ENCODE results near the gene ASTL. TPM values are rescaled to one million over a fixed set of nuclear protein-coding genes. Genes with fewer than 3 reads are reported as not detected.

The ASTL gene
- total RNA-seq, 1 donor from 2014 or later = not detected

GRCh38 chr2:96174251-96175144 is 36.2 kb upstream of the ASTL start:
- Histone ChIP-seq H3K27ac (ENCODE audit: low read depth, low read length) (no peak overlapping the region), H3K9me3 (ENCODE audit: control insufficient read depth in 3 of 3, low read length in 3 of 3) (no peaks in the 10 kb centered on the region), H3K27me3 (ENCODE audit: control insufficient read depth in 3 of 3, insufficient read depth in 3 of 3, low read length in 3 of 3) (no peaks in the 10 kb centered on the region), H3K4me3 (ENCODE audit: low read length in 3 of 3) (no peak overlapping the region), H3K4me1 (ENCODE audit: control insufficient read depth in 3 of 3, insufficient read depth in 3 of 3, low read length in 3 of 3) (peaks cover 0 to 17% (median 15%) of the 10 kb centered on the region in 3 donors), H3K9ac (ENCODE audit: low read depth in 1 of 3, low read length in 3 of 3) (peak overlapping the region in 1 of 3 donors; percentile 25), H3K36me3 (ENCODE audit: control insufficient read depth in 3 of 3, insufficient read depth in 3 of 3, low read length in 3 of 3) (no peaks in the 10 kb centered on the region)

GRCh38 chr2:96171831-96172230 is 33.5 kb upstream of the ASTL start:
- Histone ChIP-seq H3K36me3 (ENCODE audit: control insufficient read depth in 3 of 3, insufficient read depth in 3 of 3, low read length in 3 of 3) (no peaks in the 10 kb centered on the region), H3K9me3 (ENCODE audit: control insufficient read depth in 3 of 3, low read length in 3 of 3) (no peaks in the 10 kb centered on the region), H3K4me1 (ENCODE audit: control insufficient read depth in 3 of 3, insufficient read depth in 3 of 3, low read length in 3 of 3) (peaks cover 0 to 17% (median 15%) of the 10 kb centered on the region in 3 donors), H3K27ac (ENCODE audit: low read depth, low read length) (no peak overlapping the region), H3K27me3 (ENCODE audit: control insufficient read depth in 3 of 3, insufficient read depth in 3 of 3, low read length in 3 of 3) (no peaks in the 10 kb centered on the region), H3K4me3 (ENCODE audit: low read length in 3 of 3) (no peak overlapping the region), H3K9ac (ENCODE audit: low read depth in 1 of 3, low read length in 3 of 3) (no peak overlapping the region)

GRCh38 chr2:96170626-96171025 is 32.3 kb upstream of the ASTL start:
- H3K9me3 ChIP-seq (ENCODE audit: control insufficient read depth in 3 of 3, low read length in 3 of 3) = no peaks in the 10 kb centered on the region
- H3K36me3 ChIP-seq (ENCODE audit: control insufficient read depth in 3 of 3, insufficient read depth in 3 of 3, low read length in 3 of 3) = no peaks in the 10 kb centered on the region
- no peak overlapping the region for H3K4me3 ChIP-seq (ENCODE audit: low read length in 3 of 3)
- peaks cover 0 to 10% (median 7%) of the 10 kb centered on the region in 3 donors for H3K4me1 ChIP-seq (ENCODE audit: control insufficient read depth in 3 of 3, insufficient read depth in 3 of 3, low read length in 3 of 3)
- no peak overlapping the region for H3K27ac ChIP-seq (ENCODE audit: low read depth, low read length)
- no peak overlapping the region for H3K9ac ChIP-seq (ENCODE audit: low read depth in 1 of 3, low read length in 3 of 3)
- H3K27me3 ChIP-seq (ENCODE audit: control insufficient read depth in 3 of 3, insufficient read depth in 3 of 3, low read length in 3 of 3) = no peaks in the 10 kb centered on the region

DNA sequence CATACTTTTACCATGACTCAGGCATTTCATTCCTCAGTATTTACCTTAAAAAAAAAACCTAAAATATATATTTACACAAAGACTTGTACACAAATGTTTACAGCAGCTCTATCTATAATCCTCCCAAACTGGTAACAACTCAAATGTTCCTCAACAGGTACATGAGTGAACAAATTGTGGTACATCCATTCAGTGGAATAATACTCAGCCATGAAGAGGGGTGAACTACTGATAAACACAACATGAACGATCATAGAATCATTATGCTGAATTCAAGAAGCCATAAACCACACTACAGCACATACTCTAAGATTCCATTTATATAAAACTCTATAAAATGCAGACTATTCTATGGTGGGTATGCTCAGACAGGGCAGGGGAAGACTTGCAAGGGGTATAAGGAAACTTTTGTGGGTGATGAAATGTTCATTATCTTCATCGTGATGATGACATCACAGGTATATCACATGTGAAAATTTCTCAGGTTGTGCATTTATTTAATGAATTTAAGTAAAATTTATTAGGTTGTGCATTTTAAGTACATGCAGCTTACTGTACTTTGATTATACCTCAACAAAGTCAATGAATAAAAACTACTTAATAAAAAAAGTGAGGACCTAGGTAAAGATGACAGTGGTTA is 31.7 kb upstream of the ASTL start:
- no peaks in the 10 kb centered on the region for H3K27me3 ChIP-seq (ENCODE audit: control insufficient read depth in 3 of 3, insufficient read depth in 3 of 3, low read length in 3 of 3)
- H3K9ac ChIP-seq (ENCODE audit: low read depth in 1 of 3, low read length in 3 of 3) = no peak overlapping the region
- peaks cover 0 to 10% (median 7%) of the 10 kb centered on the region in 3 donors for H3K4me1 ChIP-seq (ENCODE audit: control insufficient read depth in 3 of 3, insufficient read depth in 3 of 3, low read length in 3 of 3)
- no peaks in the 10 kb centered on the region for H3K9me3 ChIP-seq (ENCODE audit: control insufficient read depth in 3 of 3, low read length in 3 of 3)
- no peak overlapping the region for H3K27ac ChIP-seq (ENCODE audit: low read depth, low read length)
- H3K4me3 ChIP-seq (ENCODE audit: low read length in 3 of 3) = no peak overlapping the region
- H3K36me3 ChIP-seq (ENCODE audit: control insufficient read depth in 3 of 3, insufficient read depth in 3 of 3, low read length in 3 of 3) = no peaks in the 10 kb centered on the region

DNA sequence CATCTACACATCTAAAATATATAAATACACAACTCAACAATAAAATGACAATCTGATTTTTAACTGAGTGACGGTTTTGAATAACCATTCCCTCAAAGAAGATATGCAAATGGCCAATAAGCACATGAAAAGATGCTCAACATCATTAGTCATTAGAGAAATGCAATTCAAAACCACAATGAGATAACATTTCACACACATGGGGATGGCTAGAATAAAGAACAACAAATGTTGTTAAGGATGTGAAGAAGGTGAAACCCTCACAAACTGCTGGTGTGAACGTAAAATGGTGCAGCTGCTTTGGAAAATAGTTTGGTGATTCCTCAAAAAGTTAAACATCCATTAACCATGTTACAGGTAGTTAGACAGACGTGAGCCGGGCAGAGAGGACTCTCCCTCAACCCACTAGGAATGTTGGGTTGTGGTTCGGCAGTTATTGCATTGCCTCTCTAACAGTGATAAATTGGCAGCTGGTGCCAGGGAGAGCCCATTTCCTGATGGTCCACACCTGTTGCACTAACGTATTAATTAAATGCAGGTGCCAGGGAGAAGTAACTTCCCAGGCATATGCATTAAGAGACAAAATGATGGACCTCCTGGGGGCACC is 29.2 kb upstream of the ASTL start:
- Histone ChIP-seq H3K9me3 (ENCODE audit: control insufficient read depth in 3 of 3, low read length in 3 of 3) (no peaks in the 10 kb centered on the region), H3K27ac (ENCODE audit: low read depth, low read length) (no peak overlapping the region), H3K27me3 (ENCODE audit: control insufficient read depth in 3 of 3, insufficient read depth in 3 of 3, low read length in 3 of 3) (no peaks in the 10 kb centered on the region), H3K4me1 (ENCODE audit: control insufficient read depth in 3 of 3, insufficient read depth in 3 of 3, low read length in 3 of 3) (no peaks in the 10 kb centered on the region), H3K4me3 (ENCODE audit: low read length in 3 of 3) (no peak overlapping the region), H3K36me3 (ENCODE audit: control insufficient read depth in 3 of 3, insufficient read depth in 3 of 3, low read length in 3 of 3) (no peaks in the 10 kb centered on the region), H3K9ac (ENCODE audit: low read depth in 1 of 3, low read length in 3 of 3) (no peak overlapping the region)

- Histone ChIP-seq H3K27me3 (ENCODE audit: control insufficient read depth in 3 of 3, insufficient read depth in 3 of 3, low read length in 3 of 3) (no peaks in the 10 kb centered on the region), H3K9ac (ENCODE audit: low read depth in 1 of 3, low read length in 3 of 3) (no peak overlapping the region), H3K36me3 (ENCODE audit: control insufficient read depth in 3 of 3, insufficient read depth in 3 of 3, low read length in 3 of 3) (no peaks in the 10 kb centered on the region), H3K4me3 (ENCODE audit: low read length in 3 of 3) (no peak overlapping the region), H3K4me1 (ENCODE audit: control insufficient read depth in 3 of 3, insufficient read depth in 3 of 3, low read length in 3 of 3) (no peaks in the 10 kb centered on the region), H3K9me3 (ENCODE audit: control insufficient read depth in 3 of 3, low read length in 3 of 3) (no peaks in the 10 kb centered on the region), H3K27ac (ENCODE audit: low read depth, low read length) (no peak overlapping the region)
These were observed 26.3 kb upstream of the ASTL start for GRCh38 chr2:96164459-96165184.

DNA sequence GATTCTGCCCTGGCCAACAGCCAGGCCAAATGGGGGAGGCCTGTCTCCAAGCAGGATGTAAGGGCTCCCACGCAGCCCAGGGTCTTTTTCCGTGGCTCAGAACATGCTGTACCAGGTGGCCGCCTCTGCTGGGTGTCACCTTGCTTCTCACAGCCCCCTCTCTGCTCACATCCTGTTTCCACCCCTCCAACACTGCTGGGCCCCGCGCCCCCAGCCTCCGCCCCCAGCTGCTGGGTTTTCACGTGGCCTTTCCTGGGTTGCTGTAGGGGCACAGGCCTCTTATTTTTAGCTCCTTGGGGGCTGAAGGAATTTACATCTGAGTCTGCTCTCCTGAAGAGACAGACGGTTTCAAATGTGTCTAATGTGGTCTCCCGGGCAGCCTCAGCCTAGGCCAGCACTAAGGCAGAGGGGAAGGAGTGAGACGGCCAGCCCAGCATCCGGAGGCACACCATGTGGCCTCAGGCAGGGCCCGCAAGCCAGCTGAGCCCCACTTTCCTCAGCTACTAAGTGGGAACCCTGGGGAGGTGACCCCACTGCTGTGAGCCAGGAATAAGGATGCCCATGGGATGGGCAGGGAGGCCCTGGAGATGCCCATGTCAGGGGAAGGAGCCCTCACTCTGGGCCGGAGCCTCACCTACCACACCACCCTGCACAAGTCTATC is 25.6 kb upstream of the ASTL start:
- Histone ChIP-seq H3K27ac (ENCODE audit: low read depth, low read length) (no peak overlapping the region), H3K4me1 (ENCODE audit: control insufficient read depth in 3 of 3, insufficient read depth in 3 of 3, low read length in 3 of 3) (no peaks in the 10 kb centered on the region), H3K9me3 (ENCODE audit: control insufficient read depth in 3 of 3, low read length in 3 of 3) (no peaks in the 10 kb centered on the region), H3K27me3 (ENCODE audit: control insufficient read depth in 3 of 3, insufficient read depth in 3 of 3, low read length in 3 of 3) (no peaks in the 10 kb centered on the region), H3K36me3 (ENCODE audit: control insufficient read depth in 3 of 3, insufficient read depth in 3 of 3, low read length in 3 of 3) (no peaks in the 10 kb centered on the region), H3K4me3 (ENCODE audit: low read length in 3 of 3) (no peak overlapping the region), H3K9ac (ENCODE audit: low read depth in 1 of 3, low read length in 3 of 3) (no peak overlapping the region)

DNA sequence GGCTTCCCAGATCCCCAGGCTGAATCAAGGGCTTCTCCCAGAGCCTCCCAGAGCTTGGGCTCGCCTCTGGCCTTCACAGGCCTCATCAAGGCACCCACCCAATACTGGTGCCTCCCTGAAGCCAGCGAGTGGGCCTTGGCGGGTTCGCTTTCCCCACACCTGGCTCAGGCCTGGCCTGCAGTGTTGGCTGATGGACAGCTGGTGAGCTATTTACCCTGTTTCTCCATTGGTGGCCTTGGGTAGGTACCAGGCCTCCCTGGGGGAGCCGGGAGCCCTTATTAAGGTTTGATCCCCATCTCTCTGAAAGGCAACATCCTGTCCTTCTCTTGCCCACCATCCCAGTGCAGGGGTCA is 25.1 kb upstream of the ASTL start:
- no peak overlapping the region for H3K27ac ChIP-seq (ENCODE audit: low read depth, low read length)

GRCh38 chr2:96161898-96162297 is 23.6 kb upstream of the ASTL start:
- H3K36me3 ChIP-seq (ENCODE audit: control insufficient read depth in 3 of 3, insufficient read depth in 3 of 3, low read length in 3 of 3) = no peaks in the 10 kb centered on the region
- no peak overlapping the region for H3K9ac ChIP-seq (ENCODE audit: low read depth in 1 of 3, low read length in 3 of 3)
- no peak overlapping the region for H3K4me3 ChIP-seq (ENCODE audit: low read length in 3 of 3)
- H3K9me3 ChIP-seq (ENCODE audit: control insufficient read depth in 3 of 3, low read length in 3 of 3) = no peaks in the 10 kb centered on the region
- H3K4me1 ChIP-seq (ENCODE audit: control insufficient read depth in 3 of 3, insufficient read depth in 3 of 3, low read length in 3 of 3) = no peaks in the 10 kb centered on the region
- peaks cover 0 to 3% (median 0%) of the 10 kb centered on the region in 3 donors for H3K27me3 ChIP-seq (ENCODE audit: control insufficient read depth in 3 of 3, insufficient read depth in 3 of 3, low read length in 3 of 3)
- no peak overlapping the region for H3K27ac ChIP-seq (ENCODE audit: low read depth, low read length)

More for the DNA sequence above, 25.1 kb upstream of the ASTL start:
- Histone ChIP-seq H3K9me3 (ENCODE audit: control insufficient read depth in 3 of 3, low read length in 3 of 3) (no peaks in the 10 kb centered on the region), H3K27me3 (ENCODE audit: control insufficient read depth in 3 of 3, insufficient read depth in 3 of 3, low read length in 3 of 3) (no peaks in the 10 kb centered on the region), H3K9ac (ENCODE audit: low read depth in 1 of 3, low read length in 3 of 3) (no peak overlapping the region), H3K36me3 (ENCODE audit: control insufficient read depth in 3 of 3, insufficient read depth in 3 of 3, low read length in 3 of 3) (no peaks in the 10 kb centered on the region), H3K4me1 (ENCODE audit: control insufficient read depth in 3 of 3, insufficient read depth in 3 of 3, low read length in 3 of 3) (no peaks in the 10 kb centered on the region), H3K4me3 (ENCODE audit: low read length in 3 of 3) (no peak overlapping the region)

Data from skeletal muscle tissue (tissue), 4 donors.